ENCODE results near the gene VAC14.

- TF ChIP-seq, protein P1, sequence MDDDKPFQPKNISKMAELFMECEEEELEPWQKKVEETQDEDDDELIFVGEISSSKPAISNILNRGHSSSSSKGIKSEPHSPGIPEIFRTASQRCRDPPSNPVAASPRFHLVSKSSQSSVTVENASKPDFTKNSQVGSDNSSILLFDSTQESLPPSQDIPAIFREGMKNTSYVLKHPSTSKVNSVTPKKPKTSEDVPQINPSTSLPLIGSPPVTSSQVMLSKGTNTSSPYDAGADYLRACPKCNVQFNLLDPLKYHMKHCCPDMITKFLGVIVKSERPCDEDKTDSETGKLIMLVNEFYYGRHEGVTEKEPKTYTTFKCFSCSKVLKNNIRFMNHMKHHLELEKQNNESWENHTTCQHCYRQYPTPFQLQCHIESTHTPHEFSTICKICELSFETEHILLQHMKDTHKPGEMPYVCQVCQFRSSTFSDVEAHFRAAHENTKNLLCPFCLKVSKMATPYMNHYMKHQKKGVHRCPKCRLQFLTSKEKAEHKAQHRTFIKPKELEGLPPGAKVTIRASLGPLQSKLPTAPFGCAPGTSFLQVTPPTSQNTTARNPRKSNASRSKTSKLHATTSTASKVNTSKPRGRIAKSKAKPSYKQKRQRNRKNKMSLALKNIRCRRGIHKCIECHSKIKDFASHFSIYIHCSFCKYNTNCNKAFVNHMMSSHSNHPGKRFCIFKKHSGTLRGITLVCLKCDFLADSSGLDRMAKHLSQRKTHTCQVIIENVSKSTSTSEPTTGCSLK (tag by site-specific recombination; IDR thresholded peaks at IDR 0.05): no peak
- TF ChIP-seq, protein P2, sequence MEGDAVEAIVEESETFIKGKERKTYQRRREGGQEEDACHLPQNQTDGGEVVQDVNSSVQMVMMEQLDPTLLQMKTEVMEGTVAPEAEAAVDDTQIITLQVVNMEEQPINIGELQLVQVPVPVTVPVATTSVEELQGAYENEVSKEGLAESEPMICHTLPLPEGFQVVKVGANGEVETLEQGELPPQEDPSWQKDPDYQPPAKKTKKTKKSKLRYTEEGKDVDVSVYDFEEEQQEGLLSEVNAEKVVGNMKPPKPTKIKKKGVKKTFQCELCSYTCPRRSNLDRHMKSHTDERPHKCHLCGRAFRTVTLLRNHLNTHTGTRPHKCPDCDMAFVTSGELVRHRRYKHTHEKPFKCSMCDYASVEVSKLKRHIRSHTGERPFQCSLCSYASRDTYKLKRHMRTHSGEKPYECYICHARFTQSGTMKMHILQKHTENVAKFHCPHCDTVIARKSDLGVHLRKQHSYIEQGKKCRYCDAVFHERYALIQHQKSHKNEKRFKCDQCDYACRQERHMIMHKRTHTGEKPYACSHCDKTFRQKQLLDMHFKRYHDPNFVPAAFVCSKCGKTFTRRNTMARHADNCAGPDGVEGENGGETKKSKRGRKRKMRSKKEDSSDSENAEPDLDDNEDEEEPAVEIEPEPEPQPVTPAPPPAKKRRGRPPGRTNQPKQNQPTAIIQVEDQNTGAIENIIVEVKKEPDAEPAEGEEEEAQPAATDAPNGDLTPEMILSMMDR (tag by site-specific recombination; IDR thresholded peaks at IDR 0.05): no peak
- TF ChIP-seq ZNF324 (tag by site-specific recombination; IDR thresholded peaks at IDR 0.05) (no peak), TCF7L2 (IDR thresholded peaks at IDR 0.05; ENCODE audit: borderline replicate concordance, low read depth, low read length) (no peak), ZNF23 (tag by site-specific recombination; IDR thresholded peaks at IDR 0.05; ENCODE audit: borderline replicate concordance) (no peak), ZNF521 (tag by site-specific recombination; IDR thresholded peaks at IDR 0.05) (no peak), ZBTB17 (tag by site-specific recombination; IDR thresholded peaks at IDR 0.05) (no peak), ZNF473 (tag by site-specific recombination; IDR thresholded peaks at IDR 0.05) (no peak), ZNF311 (tag by site-specific recombination; IDR thresholded peaks at IDR 0.05; ENCODE audit: borderline replicate concordance) (no peak), ZNF274 (IDR thresholded peaks at IDR 0.05; ENCODE audit: low read length) (no peak), ZNF274 (tag by site-specific recombination; IDR thresholded peaks at IDR 0.05; ENCODE audit: borderline replicate concordance) (no peak), ZSCAN16 (tag by site-specific recombination; IDR thresholded peaks at IDR 0.05) (no peak)
- TF ChIP-seq, protein P3, sequence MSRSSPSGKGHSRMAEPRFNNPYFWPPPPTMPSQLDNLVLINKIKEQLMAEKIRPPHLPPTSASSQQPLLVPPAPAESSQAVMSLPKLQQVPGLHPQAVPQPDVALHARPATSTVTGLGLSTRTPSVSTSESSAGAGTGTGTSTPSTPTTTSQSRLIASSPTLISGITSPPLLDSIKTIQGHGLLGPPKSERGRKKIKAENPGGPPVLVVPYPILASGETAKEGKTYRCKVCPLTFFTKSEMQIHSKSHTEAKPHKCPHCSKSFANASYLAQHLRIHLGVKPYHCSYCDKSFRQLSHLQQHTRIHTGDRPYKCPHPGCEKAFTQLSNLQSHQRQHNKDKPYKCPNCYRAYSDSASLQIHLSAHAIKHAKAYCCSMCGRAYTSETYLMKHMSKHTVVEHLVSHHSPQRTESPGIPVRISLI (tag by site-specific recombination; IDR thresholded peaks at IDR 0.05): no peak
Observed at GRCh38 chr16:70740174-70740913, 60.6 kb downstream of the VAC14 start.

All from HEK293 (cell line).